ENCODE measurements around the gene CST6.

The CST6 gene

DNA sequence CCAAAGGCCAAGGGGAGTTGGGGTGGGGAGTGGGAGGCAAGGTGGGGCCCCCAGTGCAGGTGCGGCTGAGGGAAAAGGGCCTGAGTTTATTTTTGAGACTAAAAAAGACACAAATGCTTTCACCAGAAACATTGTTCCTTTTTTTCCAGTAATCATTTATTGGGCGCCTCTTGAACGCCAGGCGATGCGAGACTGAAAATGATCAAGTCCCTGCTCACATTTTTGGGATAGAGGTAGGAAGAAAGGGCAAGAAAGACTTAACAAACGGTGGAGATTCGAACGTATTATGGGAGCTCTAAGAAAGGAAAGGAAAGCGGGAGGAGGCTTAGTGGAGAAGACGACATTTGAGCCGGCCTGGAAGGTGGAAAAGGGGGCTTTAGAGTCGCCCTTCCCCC lies 39.6 kb downstream of the CST6 start:
- TF ChIP-seq CTCF (IDR thresholded peaks at IDR 0.05; ENCODE audit: low read depth, low read length): no peak
- Histone ChIP-seq H3K36me3 (peaks cover 19% of the 10 kb centered on the region), H3K9me3 (no peaks in the 10 kb centered on the region), H3K27me3 (no peaks in the 10 kb centered on the region), H3K4me3 (ENCODE audit: low read depth, low read length) (peak overlapping the region; percentile 80), H3K4me1 (peaks cover 6% of the 10 kb centered on the region)
- no peak for DNase-seq

DNA sequence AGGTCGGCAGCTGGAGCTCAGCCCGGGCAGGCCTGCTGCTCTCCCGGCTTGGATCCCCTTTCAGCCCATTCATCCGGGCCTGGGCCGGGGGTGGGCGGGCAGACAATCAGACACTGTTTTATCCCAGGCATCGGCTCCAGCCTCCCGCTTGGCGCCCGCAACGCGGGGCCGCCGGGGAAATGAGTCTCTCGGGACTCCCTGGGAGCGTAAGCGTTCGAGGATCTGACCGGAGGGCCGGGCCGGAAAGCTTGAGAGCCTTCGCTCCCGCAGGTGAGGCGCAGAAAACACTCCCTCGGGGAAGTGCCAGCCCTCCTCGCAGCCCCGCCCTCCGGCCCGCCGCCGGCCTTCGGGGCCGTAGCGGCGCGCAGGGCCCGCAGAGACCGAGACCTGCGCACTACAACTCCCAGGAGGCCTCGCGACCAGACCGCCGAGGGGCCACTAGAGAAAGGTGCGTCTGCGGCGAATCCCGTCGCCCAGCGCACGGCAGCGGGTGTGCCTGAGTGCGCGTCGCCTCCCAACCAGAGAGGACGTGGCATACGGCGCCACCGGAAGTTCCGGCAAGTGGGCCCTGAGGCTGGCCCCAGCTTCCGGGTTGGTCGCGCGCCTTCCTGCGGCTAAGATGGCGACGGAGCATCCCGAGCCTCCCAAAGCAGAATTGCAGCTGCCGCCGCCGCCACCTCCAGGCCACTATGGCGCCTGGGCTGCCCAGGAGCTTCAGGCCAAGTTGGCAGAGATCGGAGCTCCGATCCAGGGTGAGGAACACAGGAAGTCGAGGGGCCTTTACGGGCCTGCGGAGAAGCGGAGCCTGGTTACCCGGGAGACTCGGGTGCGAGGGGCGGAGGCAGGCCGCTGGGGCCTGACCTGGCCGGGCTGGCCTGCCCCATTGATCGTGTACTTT lies 40.2 kb downstream of the CST6 start, which contains the start of gene SF3B2:
TSS of gene SF3B2 (plus strand) at position 599 of the 898 bp plus-strand sequence. CDS start at position 620, 21 bp downstream.
- peak; percentile 99 for DNase-seq
- Histone ChIP-seq H3K9me3 (no peaks in the 10 kb centered on the region), H3K4me1 (peaks cover 6% of the 10 kb centered on the region), H3K4me3 (ENCODE audit: low read depth, low read length) (peak within 1 kb of the TSS; percentile 80), H3K27me3 (no peaks in the 10 kb centered on the region), H3K36me3 (peaks cover 25% of the 10 kb centered on the region)
- no peak for TF ChIP-seq CTCF (IDR thresholded peaks at IDR 0.05; ENCODE audit: low read depth, low read length)

- Histone ChIP-seq H3K4me1 (peaks cover 6% of the 10 kb centered on the region), H3K27me3 (no peaks in the 10 kb centered on the region), H3K4me3 (ENCODE audit: low read depth, low read length) (peak overlapping the region; percentile 80), H3K36me3 (peaks cover 31% of the 10 kb centered on the region), H3K9me3 (no peaks in the 10 kb centered on the region)
- DNase-seq: no peak
- TF ChIP-seq CTCF (IDR thresholded peaks at IDR 0.05; ENCODE audit: low read depth, low read length): no peak
Measured at GRCh38 chr11:66052664-66052982, 40.8 kb downstream of the CST6 start.

DNA sequence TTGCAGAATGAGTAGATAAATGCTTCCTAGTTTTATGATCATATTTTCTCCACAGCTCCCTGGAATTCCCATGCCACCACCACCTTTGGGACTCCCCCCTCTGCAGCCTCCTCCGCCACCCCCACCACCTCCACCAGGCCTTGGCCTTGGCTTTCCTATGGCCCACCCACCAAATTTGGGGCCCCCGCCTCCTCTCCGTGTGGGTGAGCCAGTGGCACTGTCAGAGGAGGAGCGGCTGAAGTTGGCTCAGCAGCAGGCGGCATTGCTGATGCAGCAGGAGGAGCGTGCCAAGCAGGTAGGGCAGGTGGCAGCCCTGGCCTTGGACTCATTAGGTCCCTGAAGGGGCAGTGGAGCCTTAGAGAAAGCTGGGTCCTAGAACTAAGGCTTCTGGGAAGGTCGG lies 43.2 kb downstream of the CST6 start:
- H3K4me3 ChIP-seq (ENCODE audit: low read depth, low read length): no peak overlapping the region
- H3K36me3 ChIP-seq: peaks cover 53% of the 10 kb centered on the region
- DNase-seq: no peak
- H3K4me1 ChIP-seq: peaks cover 6% of the 10 kb centered on the region
- no peaks in the 10 kb centered on the region for H3K9me3 ChIP-seq
- no peaks in the 10 kb centered on the region for H3K27me3 ChIP-seq
- TF ChIP-seq CTCF (IDR thresholded peaks at IDR 0.05; ENCODE audit: low read depth, low read length): no peak

DNA sequence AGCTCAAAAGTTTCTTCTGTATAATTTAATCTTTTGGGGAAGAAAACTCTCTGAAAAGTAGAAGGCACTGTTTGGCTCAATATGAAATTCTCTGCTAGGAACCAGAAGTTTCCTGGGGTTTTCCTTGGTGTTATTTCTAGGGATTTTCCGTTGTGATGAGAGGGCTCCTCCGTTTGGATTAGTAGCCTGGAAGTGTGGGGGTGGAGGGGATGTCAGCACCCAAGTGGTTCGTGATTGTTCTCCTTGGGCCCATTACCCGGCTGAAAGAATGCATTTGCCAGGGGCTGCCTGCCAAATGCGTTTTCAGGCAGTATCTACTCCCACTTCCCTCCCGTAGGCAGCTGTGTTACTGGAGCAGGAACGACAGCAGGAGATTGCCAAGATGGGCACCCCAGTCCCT lies 44.7 kb downstream of the CST6 start:
- Histone ChIP-seq H3K36me3 (peaks cover 68% of the 10 kb centered on the region), H3K4me1 (no peaks in the 10 kb centered on the region; the same call in none of the 2 replicates), H3K9me3 (no peaks in the 10 kb centered on the region), H3K4me3 (ENCODE audit: low read depth, low read length) (no peak overlapping the region), H3K27me3 (no peaks in the 10 kb centered on the region)
- no peak for TF ChIP-seq CTCF (IDR thresholded peaks at IDR 0.05; ENCODE audit: low read depth, low read length)
- DNase-seq: no peak

- no peak for TF ChIP-seq CTCF (IDR thresholded peaks at IDR 0.05; ENCODE audit: low read depth, low read length)
- Histone ChIP-seq H3K4me1 (no peaks in the 10 kb centered on the region; the same call in 1 of the 2 replicates), H3K9me3 (no peaks in the 10 kb centered on the region)
Measured at GRCh38 chr11:66059966-66060680, 48.3 kb downstream of the CST6 start.

More at GRCh38 chr11:66059966-66060680, 48.3 kb downstream of the CST6 start:
- DNase-seq: no peak
- Histone ChIP-seq H3K27me3 (no peaks in the 10 kb centered on the region), H3K36me3 (peaks cover 93% of the 10 kb centered on the region), H3K4me3 (ENCODE audit: low read depth, low read length) (no peak overlapping the region)
